ENCODE results near the gene AK3. TPM values are rescaled to one million over a fixed set of nuclear protein-coding genes. Genes with fewer than 3 reads are reported as not detected.
A peak's percentile ranks its signal among the peaks of the same experiment; 100 is the strongest.

AK3 gene
- total RNA-seq, 2 experiments from 2014 or later: 43.3 to 108 TPM

GRCh38 chr9:4706021-4706420 lies 35.0 kb downstream of the AK3 start:
- Histone ChIP-seq H3K4me2 (ENCODE audit: low read length) (no peak overlapping the region), H3K4me1 (ENCODE audit: insufficient read depth, low read length, poor library complexity, severe bottlenecking) (no peaks in the 10 kb centered on the region), H3K9me3 (ENCODE audit: low read length) (no peaks in the 10 kb centered on the region), H3K36me3 (ENCODE audit: insufficient read depth, low read length) (peaks cover 93% of the 10 kb centered on the region), H3K79me2 (ENCODE audit: insufficient read depth, low read depth, low read length) (no peaks in the 10 kb centered on the region), H3K27ac (ENCODE audit: low read depth, low read length, poor library complexity, severe bottlenecking) (no peak overlapping the region), H3K4me3 (ENCODE audit: low read depth, low read length, poor library complexity, severe bottlenecking) (no peak overlapping the region), H3K9me2 (ENCODE audit: insufficient read depth, low read length) (no peaks in the 10 kb centered on the region), H2AFZ (ENCODE audit: low read length) (no peak overlapping the region), H4K20me1 (ENCODE audit: insufficient read depth, low read length) (no peaks in the 10 kb centered on the region)
- ChIA-PET POLR2A (interaction anchor here (0.9 to 1.2 kb wide), 3 partner anchors 9 to 40 kb away, joined by 3 read pairs; no protein-coding TSS in a partner anchor), CTCF (ENCODE audit: unreplicated experiment) (no interaction called here)
- TF ChIP-seq, protein P1, sequence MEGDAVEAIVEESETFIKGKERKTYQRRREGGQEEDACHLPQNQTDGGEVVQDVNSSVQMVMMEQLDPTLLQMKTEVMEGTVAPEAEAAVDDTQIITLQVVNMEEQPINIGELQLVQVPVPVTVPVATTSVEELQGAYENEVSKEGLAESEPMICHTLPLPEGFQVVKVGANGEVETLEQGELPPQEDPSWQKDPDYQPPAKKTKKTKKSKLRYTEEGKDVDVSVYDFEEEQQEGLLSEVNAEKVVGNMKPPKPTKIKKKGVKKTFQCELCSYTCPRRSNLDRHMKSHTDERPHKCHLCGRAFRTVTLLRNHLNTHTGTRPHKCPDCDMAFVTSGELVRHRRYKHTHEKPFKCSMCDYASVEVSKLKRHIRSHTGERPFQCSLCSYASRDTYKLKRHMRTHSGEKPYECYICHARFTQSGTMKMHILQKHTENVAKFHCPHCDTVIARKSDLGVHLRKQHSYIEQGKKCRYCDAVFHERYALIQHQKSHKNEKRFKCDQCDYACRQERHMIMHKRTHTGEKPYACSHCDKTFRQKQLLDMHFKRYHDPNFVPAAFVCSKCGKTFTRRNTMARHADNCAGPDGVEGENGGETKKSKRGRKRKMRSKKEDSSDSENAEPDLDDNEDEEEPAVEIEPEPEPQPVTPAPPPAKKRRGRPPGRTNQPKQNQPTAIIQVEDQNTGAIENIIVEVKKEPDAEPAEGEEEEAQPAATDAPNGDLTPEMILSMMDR (conservative IDR thresholded peaks at IDR 0.05; ENCODE audit: low read length): no peak
- no peak for TF ChIP-seq EZH2phosphoT487 (IDR thresholded peaks at IDR 0.05; ENCODE audit: borderline replicate concordance, low read depth, low read length)
- DNase-seq (ENCODE audit: low spot score): no peak
- BruUV-seq (replicated peaks): TSS peak; percentile 27
- intact Hi-C loops (cut with micrococcal nuclease; ENCODE audit: unreplicated experiment): no loop called here

GRCh38 chr9:4704129-4704528 lies 36.9 kb downstream of the AK3 start:
- H3K27ac ChIP-seq (ENCODE audit: low read depth, low read length, poor library complexity, severe bottlenecking): no peak overlapping the region
- no peak overlapping the region for H3K4me3 ChIP-seq (ENCODE audit: low read depth, low read length, poor library complexity, severe bottlenecking)
- no peak for DNase-seq (ENCODE audit: low spot score)
- H3K9me3 ChIP-seq (ENCODE audit: low read length): no peaks in the 10 kb centered on the region
- TF ChIP-seq, protein P1 (conservative IDR thresholded peaks at IDR 0.05; ENCODE audit: low read length): no peak
- no peak for TF ChIP-seq EZH2phosphoT487 (IDR thresholded peaks at IDR 0.05; ENCODE audit: borderline replicate concordance, low read depth, low read length)
- no peaks in the 10 kb centered on the region for H3K4me1 ChIP-seq (ENCODE audit: insufficient read depth, low read length, poor library complexity, severe bottlenecking)
- intact Hi-C loops (cut with micrococcal nuclease; ENCODE audit: unreplicated experiment): no loop called here
- H3K4me2 ChIP-seq (ENCODE audit: low read length): no peak overlapping the region
- peaks cover 91% of the 10 kb centered on the region for H3K36me3 ChIP-seq (ENCODE audit: insufficient read depth, low read length)
- no peak overlapping the region for H2AFZ ChIP-seq (ENCODE audit: low read length)
- POLR2A ChIA-PET: no interaction called here
- H4K20me1 ChIP-seq (ENCODE audit: insufficient read depth, low read length): no peaks in the 10 kb centered on the region
- BruUV-seq (replicated peaks): no TSS peak
- H3K79me2 ChIP-seq (ENCODE audit: insufficient read depth, low read depth, low read length): no peaks in the 10 kb centered on the region
- no peaks in the 10 kb centered on the region for H3K9me2 ChIP-seq (ENCODE audit: insufficient read depth, low read length)
- CTCF ChIA-PET (ENCODE audit: unreplicated experiment): no interaction called here

- no TSS peak for BruUV-seq (replicated peaks)
- H2AFZ ChIP-seq (ENCODE audit: low read length): no peak overlapping the region
- H3K4me3 ChIP-seq (ENCODE audit: low read depth, low read length, poor library complexity, severe bottlenecking): no peak overlapping the region
- H4K20me1 ChIP-seq (ENCODE audit: insufficient read depth, low read length): no peaks in the 10 kb centered on the region
- POLR2A ChIA-PET: interaction anchor here (0.6 to 0.7 kb wide), 4 partner anchors 139 to 646 kb away, joined by 3 to 4 read pairs (median 4); no protein-coding TSS in a partner anchor
- CTCF ChIA-PET (ENCODE audit: unreplicated experiment): no interaction called here
- no peaks in the 10 kb centered on the region for H3K9me2 ChIP-seq (ENCODE audit: insufficient read depth, low read length)
- H3K36me3 ChIP-seq (ENCODE audit: insufficient read depth, low read length): peaks cover 91% of the 10 kb centered on the region
- H3K27ac ChIP-seq (ENCODE audit: low read depth, low read length, poor library complexity, severe bottlenecking): no peak overlapping the region
- no peaks in the 10 kb centered on the region for H3K4me1 ChIP-seq (ENCODE audit: insufficient read depth, low read length, poor library complexity, severe bottlenecking)
- H3K79me2 ChIP-seq (ENCODE audit: insufficient read depth, low read depth, low read length): no peaks in the 10 kb centered on the region
- TF ChIP-seq EZH2phosphoT487 (IDR thresholded peaks at IDR 0.05; ENCODE audit: borderline replicate concordance, low read depth, low read length): no peak
- TF ChIP-seq, protein P1 (conservative IDR thresholded peaks at IDR 0.05; ENCODE audit: low read length): no peak
- intact Hi-C loops (cut with micrococcal nuclease; ENCODE audit: unreplicated experiment): no loop called here
- DNase-seq (ENCODE audit: low spot score): no peak
- no peaks in the 10 kb centered on the region for H3K9me3 ChIP-seq (ENCODE audit: low read length)
- H3K4me2 ChIP-seq (ENCODE audit: low read length): no peak overlapping the region
Measured at GRCh38 chr9:4701526-4701925, 39.5 kb downstream of the AK3 start.
